IPS-NIHi7 (cell line): Measurements from ENCODE around the gene ADAM15.

Experiments used
- DNase-seq: peaks from one replicate; pipeline ENCODE4 v3.0.0; 2012; ENCODE audit warnings: mixed read lengths; ENCODE audit errors: extremely low spot score

Gene ADAM15

DNA sequence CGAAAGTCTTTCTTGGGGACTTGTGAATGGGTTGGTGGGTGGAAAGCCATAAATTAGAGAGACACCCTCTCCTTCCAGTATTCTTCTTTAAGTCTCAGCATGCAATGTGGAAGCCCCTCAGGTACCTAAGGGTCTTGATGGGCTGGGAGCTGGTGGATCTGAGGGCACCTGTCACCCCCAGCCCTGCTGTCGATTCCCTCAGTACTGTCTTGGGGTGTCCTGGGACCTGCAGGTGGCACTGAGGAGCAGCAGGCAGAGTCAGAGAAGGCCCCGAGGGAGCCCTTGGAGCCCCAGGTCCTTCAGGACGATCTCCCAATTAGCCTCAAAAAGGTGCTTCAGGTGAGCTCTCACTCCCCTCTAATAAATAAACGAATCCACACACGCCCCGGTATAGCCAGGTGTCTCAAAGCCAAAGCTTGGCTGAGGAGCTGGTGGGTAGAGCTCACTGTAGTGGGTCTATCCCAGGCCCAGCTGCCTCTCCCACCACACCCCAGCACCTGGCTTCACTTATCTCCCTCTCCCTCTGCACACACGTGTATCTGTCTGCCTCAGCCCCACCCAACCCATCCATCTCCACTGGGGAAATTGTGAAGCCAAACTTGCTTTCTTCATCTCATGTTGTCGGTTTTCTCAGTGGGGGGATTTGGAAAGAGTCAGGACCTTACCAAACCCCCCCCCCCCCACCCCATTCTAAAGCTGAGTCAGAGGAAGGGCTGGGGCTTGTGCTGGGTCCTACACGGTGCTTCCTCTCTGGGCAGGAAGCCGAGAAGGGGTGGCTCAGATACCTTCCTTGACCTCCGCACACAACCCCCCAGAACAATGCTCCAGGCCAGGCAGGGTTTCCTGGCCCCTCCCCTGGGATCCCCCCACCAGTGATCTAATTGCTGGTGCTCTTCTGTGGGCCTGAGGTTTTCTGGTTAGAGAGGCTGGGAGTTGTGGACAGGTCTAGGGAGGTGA lies 1.6 kb downstream of the ADAM15 start:
- no peak for DNase-seq

DNA sequence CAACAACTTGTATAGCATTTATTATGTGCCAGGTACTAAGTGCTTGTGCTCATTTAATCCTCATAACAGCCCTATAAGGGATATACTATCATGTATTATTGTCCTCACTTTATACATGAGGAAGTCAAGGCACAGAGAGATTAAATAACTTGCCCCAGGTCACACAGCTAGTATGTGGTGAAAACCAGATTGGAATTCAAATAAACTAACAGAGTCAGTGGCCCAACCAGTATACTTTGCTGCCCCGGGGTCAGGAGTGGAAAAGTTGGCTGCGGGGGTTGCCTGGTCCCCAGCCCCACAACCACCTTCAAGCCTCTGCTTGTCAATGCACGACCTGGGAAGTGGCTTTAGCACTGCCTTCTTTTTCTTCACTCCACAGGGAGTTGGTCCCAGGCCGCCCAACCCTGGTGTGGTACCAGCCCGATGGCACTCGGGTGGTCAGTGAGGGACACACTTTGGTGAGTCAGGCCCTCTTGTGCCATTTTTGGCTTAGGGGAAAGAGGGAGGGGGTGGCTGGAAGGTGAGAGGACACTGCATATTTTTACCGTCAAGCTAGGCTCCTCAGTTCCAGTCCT lies 2.5 kb downstream of the ADAM15 start:
- DNase-seq = no peak

DNA sequence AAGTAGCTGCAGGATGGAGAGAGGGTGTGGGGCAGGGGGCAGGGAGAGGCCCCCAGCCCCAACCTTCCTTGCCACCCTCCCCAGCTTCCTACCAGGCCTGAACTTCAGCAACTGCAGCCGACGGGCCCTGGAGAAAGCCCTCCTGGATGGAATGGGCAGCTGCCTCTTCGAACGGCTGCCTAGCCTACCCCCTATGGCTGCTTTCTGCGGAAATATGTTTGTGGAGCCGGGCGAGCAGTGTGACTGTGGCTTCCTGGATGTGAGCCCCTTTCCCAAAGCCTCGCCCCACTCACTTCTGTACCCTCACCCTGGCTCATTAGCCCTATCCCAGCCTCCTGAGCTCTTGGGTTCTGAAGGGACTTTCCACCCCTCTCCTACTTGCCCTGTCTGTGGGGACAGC lies 6.0 kb downstream of the ADAM15 start:
- DNase-seq = no peak

DNA sequence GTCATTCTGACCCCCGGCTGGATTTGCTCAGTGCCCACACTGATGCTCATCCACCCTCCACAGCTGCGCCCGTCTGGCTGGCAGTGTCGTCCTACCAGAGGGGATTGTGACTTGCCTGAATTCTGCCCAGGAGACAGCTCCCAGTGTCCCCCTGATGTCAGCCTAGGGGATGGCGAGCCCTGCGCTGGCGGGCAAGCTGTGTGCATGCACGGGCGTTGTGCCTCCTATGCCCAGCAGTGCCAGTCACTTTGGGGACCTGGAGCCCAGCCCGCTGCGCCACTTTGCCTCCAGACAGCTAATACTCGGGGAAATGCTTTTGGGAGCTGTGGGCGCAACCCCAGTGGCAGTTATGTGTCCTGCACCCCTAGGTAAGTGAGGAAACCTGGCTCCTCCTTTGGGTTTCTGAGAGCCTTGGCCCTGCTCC lies 6.7 kb downstream of the ADAM15 start:
- DNase-seq = no peak

DNA sequence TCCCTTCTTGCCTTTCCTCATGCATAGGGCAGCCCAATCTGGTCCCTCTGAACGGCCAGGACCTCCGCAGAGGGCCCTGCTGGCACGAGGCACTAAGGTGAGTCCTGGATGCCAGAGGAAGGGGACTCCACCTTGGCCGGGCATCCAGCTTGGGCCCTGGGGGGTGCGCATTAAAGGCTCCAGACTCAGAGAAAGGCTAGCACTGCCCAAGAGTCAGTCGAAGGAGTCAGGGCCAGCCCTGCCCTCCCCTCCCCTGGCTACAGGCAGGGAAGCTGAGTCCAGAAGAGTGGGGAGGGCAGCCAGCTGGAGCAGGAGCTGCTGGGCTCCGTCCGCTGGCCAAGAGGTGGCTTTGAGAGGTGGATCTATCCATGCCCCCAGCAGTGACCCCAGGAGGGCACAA lies 9.6 kb downstream of the ADAM15 start:
- DNase-seq = no peak

DNA sequence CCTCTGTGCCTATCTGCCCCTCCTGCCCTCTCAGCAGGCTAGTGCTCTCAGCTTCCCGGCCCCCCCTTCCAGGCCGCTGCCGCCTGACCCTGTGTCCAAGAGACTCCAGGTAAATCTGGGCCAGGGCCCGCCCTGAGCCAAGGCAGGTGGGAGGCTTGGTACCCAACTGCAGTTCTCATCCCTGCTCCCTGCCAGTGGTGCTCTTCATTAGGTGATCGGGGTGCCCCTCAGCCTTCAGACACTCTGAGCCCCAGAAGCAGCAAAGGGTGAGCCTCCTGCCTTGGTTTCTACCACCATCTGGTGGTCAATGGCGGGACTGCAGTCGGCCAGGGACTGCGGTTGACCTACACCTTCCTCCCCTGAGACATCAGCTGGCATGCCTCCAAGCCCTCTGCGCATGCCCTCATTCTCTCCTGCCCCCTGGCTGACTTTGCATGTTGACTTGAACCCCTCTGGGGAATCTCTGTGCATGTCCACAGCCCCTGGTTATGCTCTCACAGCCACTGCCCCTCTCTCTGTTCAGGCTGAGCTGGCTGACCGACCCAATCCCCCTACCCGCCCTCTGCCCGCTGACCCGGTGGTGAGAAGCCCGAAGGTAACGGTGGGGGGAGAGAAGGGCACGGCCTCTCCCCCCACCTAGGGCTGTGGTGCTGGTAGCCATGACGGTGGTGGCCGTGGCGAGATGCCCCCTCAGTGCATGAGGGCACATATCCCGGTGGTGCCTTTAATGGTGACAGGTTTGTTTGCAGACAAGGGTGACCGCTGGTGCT lies 10.4 kb downstream of the ADAM15 start:
- DNase-seq = peak; percentile 90

DNA sequence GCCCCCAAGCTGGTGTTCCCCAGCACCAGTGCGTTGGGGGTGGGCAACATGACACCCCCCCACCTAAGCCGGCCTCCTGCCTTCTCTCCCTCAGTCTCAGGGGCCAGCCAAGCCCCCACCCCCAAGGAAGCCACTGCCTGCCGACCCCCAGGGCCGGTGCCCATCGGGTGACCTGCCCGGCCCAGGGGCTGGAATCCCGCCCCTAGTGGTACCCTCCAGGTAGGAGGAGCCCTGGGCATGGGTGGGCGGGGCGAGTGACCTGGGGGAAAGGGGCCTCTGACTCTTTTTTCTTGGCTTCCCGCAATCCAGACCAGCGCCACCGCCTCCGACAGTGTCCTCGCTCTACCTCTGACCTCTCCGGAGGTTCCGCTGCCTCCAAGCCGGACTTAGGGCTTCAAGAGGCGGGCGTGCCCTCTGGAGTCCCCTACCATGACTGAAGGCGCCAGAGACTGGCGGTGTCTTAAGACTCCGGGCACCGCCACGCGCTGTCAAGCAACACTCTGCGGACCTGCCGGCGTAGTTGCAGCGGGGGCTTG lies 11.1 kb downstream of the ADAM15 start:
- peak; percentile 73 for DNase-seq

DNA sequence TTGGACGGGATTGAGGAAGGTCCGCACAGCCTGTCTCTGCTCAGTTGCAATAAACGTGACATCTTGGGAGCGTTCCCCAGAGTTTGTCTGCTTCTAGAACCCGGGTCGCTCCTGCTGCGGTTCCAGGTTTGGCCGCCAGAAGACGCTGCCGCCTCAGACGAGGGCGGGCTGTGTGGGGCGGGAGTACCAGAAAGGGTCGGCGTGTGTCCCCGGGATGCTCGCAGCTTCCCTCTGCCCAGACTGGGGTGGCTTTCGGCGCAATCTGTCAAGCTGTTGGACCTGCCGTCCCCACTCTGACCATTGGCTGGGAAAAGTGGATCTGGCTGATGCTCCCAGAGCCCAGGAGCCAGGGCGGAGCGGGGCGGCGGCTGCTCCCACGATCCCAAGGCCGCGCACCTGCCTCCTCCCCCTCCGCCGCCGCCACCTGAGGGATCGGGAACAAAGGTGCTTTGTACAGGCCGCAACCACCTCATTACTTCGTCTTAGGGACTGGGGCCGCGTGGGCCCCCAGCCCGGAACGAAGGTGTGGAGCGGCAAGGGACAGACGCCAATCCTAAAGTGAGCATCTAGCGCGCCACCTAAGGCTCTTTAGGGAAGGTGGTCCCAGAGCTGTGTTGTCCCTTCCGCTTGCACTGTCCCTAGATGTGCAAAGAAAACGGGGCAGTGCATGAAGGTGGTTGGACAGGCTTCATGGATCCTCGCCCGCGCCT lies 11.7 kb downstream of the ADAM15 start:
- peak; percentile 78 for DNase-seq

DNA sequence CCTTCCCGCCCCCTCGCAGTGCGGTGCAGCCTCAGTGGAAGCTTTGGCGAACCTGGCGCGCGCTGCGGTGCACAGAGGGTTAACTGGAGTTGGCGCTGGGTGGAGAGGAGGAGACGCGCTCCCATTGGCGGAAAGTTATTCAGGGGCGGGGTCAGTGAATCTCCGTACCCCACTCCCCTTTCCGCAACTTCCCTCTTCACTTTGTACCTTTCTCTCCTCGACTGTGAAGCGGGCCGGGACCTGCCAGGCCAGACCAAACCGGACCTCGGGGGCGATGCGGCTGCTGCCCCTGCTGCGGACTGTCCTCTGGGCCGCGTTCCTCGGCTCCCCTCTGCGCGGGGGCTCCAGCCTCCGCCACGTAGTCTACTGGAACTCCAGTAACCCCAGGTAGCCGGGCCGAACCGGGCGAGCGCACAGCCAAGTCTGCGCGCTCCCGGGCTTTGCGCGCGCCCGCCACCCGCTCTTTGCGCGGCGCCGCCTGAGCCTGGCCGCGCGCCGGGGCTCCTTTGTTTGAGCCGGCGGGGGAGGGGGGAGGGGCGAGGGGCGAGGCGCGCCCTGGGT lies 12.5 kb downstream of the ADAM15 start, which contains the start of gene EFNA4:
EFNA4 (plus strand) TSS at position 191 of the 561 bp plus-strand sequence; CDS start at position 275, 84 bp downstream.
- DNase-seq = peak; percentile 89

DNA sequence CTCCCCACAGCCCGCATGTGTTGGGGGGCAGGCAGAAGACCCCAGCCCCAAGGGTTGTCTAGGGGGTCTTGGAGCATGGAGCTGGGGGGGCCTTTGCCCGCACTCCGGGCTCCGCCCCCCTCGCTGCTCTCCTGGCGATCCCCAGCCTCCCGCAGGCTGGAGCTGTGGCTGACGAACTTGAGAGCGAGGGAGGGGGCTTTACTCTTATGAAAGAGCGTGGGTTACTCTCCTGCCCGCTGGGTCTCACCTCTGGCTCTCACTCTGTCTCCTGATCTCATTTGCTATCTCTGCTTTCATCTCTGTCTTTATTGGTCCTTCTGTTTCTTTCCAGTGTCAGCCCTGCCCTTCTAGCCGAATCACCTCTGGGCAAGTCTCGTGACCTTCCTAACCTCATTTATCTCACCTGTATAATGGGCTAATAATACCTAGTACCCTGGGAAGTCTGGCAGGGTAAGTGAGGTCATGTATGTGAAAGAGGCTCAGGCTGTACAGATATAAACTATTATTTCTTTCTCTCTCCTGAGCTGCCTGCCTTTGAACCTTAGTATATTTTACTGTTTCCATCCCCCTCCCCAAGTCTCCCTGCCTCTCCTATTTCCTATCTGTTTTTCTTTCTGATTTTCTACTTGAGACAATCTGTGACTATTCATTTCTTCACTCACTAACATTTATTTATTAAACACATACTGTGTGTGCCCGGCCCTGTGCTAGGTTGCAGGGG lies 13.2 kb downstream of the ADAM15 start:
- DNase-seq = peak; percentile 59

DNA sequence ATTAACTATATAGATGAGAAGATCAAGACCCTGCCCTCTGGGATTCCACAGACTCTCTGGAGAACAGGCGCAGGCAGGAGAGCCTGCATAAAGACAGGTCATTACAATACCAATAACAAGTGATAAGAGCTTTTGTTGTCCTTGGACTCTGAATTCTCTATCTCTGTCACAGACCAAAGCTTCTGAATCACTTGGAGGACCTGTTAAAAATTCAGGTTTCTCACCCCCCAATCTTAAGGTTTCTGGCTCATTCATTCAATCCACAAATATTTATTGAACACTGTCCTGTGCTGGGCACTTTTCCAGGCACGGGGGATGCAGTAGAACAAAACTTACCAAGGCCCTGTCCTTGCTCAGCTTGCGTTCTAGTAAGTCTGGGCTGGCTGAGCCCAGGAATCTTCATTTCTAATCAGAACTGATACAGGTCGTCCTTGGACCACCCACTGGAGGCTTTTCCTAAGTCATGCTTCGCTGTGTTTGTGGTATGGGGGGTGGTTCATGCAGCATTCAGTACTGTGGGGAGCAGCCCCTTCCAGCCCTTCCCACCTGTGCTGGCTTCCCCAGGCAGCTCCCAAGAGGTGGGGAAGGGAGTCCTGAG lies 13.8 kb downstream of the ADAM15 start:
- DNase-seq = no peak

DNA sequence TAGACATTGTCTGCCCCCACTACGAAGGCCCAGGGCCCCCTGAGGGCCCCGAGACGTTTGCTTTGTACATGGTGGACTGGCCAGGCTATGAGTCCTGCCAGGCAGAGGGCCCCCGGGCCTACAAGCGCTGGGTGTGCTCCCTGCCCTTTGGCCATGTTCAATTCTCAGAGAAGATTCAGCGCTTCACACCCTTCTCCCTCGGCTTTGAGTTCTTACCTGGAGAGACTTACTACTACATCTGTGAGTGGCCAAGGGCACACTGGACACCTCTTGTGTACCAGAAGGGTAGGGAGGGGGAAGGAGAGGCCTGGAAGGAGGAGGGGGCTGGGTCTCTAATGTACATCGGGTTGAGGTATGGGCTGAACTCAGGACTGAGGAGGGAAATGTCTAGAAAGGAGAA lies 15.7 kb downstream of the ADAM15 start:
- DNase-seq = no peak

DNA sequence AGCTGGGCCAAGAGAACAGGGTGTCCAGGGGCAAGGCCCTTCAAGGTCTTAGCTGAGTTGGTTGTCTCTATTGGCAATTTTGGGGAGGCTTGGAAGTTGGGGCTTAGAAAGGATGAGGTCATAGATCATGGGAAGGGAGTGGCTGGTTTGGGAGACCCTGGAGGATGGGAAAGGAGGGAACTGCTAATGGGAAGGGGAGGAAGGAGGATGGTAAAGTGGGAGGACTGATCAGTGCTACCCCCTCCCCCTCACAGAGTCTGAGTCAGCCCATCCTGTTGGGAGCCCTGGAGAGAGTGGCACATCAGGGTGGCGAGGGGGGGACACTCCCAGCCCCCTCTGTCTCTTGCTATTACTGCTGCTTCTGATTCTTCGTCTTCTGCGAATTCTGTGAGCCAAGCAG lies 17.5 kb downstream of the ADAM15 start:
- DNase-seq = no peak

DNA sequence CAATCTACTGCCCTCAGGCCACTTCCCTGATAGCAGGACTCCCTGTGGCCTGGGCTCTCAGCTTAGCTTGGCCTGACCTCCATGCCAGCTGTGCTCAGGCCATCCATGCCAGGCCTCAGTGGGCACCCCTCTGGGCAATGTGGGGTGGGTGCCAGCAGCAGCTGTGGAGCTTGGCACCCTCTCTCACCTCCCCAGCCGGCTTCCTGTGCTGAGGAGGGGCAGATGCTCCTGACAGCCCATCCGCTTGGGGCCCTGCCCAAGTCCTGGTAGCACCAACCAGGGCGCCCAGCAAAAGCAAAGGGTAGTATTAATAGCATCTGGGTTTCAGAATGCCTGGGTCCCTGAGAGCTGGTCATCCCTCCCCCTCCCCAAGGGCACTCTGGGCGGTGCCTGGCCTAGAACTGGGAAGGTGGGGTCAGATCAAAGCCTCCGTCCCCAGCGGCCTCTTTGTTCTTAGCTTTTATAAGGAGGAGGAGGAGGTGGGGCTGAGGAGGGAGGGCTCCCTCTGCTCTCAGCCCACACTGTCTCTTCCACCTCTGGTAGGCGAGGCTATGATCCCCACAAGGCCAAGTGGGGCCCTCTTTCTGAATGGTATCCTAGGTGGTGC lies 18.5 kb downstream of the ADAM15 start:
- no peak for DNase-seq

DNA sequence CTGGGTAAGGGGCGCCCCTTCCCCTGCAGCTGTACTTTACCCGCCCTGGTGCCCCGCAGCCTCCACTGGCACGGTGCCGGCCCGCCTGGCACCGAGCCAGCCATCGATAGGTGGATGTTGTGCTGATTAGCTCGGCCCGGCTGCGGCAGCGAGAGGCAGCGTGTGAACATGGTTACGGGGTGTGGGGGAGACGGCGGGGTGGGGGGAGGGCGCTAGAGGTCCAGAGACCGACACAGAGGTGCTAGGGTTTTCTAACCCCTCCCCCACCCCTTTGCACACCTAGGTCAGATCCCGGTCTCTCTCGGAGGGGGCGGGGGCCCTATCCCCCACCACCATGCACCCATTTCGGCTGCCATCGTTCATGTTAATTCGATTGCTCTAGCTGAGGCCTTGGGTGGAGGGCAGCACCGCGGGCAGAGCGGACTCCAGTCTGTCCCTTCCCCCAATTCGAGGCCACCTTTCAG lies 19.1 kb downstream of the ADAM15 start:
- DNase-seq = no peak

DNA sequence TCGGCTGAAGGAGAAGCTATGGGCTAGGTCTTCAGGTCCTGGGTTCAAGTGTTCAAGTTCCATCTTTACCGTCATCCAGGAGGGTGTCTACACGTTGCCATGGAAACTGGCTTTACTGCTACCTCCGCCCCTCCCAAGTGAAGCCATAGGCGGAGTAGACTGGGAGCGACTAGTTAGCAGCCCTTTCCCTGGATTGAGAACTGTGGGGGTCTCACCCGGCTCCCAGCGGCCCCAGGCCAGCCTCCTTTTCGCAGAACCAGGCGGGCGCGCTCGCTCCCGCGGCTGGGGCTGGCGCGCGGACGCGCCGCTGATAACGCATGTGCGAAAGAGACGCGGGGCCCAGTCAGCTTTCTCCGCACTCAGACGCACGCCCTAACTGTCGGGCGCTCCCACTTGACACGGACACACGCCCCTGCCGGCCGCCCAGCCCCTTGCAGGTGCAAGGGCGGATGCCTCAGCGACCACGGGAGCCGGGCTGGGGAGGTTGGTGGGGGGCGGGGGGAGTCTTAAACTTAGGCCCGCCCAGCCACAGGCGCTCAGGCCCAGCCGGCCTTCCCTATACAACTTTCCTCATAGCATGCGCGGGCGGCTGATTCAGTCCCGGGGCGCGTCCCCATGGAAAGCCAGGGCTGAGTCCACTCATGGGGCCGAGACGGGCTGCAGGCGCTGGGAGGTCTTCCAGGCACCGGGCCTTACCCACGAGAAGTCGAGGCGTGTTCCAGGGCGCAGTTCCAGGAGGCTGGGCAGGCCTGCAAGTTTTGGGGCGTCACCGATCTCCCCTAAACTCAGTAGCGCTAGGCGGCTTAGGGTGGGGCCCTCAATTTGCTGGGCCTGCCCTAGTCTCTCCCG lies 19.8 kb downstream of the ADAM15 start:
- peak; percentile 74 for DNase-seq

DNA sequence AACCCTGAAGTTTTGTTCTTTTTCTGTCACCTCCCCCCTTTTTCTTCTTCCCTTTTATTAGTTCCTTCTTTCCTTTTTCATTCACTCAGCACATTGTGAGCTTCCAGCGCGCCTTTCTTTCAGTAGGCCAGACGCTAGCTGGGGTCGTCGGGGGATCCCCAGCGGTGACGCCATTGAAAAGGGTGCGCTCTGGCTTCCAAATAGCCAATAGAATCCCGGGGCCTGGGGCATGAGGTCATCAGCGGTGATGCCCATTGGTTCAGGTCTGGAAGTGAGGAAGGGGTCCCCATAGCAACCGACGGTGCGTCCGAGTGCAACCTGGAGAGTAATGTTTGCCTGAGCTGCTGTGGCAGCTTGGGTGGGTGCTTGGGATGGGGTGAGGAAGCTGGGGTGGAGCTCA lies 20.6 kb downstream of the ADAM15 start:
- peak; percentile 74 for DNase-seq

DNA sequence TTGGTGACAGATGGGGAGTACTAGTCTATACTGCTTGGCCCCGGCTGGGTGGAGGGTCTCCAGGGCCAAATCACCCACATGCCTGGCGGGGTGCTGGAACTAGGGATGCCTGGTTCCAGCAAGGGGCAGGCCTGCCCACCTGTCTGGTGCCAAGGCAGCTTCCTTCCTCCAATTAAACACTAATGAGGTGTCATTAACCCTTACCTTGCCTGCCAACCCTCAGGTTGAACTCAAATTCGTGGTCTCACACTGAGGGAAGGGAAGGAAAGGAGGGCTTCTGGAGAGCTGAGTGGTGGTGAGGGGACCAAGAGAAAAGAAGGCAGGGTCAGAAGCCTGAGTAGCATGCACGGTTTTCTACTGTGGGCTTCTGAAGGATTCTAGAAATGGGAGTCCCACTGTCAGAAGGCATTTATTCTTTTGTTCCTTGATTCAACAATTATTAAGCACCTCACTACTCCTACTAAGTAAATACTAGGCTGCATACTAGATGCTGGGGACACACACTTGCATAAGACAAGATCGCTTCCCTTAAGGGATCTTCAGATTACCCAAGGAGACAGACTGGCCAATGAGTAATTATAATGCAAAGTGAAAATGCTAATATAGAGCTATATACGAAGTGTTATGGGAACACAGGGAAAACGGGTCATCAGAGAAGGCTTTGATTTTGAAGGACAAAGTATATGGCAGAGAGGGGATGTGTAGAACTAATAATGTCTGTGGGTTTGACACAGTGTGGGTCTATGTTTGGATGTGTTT lies 21.6 kb downstream of the ADAM15 start:
- no peak for DNase-seq
